ENCODE data around the gene MTCH2. TPM values are rescaled to one million over a fixed set of nuclear protein-coding genes. Genes with fewer than 3 reads are reported as not detected.

MTCH2 gene
- total RNA-seq, 1 experiment from 2014 or later, result 230 TPM

- DNase-seq (ENCODE audit: low read depth, low spot score), result no peak
- peak; percentile 24; the same call in 1 of the 2 replicates for ATAC-seq
- ChIA-PET CTCF (no interaction called here), POLR2A (no interaction called here)
- Histone ChIP-seq H3K9me3 (ENCODE audit: control insufficient read depth, insufficient read depth, low read depth, low read length) (no peaks in the 10 kb centered on the region), H3K36me3 (ENCODE audit: control insufficient read depth, insufficient read depth, low read length) (peaks cover 9% of the 10 kb centered on the region), H3K4me1 (ENCODE audit: control insufficient read depth, insufficient read depth, low read length) (no peaks in the 10 kb centered on the region), H3K27ac (ENCODE audit: low read length) (no peak within 1 kb of the TSS), H3K4me3 (ENCODE audit: low read depth in 2 of 2, low read length in 2 of 2) (no peak within 1 kb of the TSS), H3K27me3 (ENCODE audit: control insufficient read depth, insufficient read depth, low read length) (no peaks in the 10 kb centered on the region)
- no peak for TF ChIP-seq TCF7L2 (IDR thresholded peaks at IDR 0.05; ENCODE audit: low read depth, low read length)
- no peak for TF ChIP-seq SIN3A (IDR thresholded peaks at IDR 0.05; ENCODE audit: borderline replicate concordance, insufficient read depth, low read depth, low read length)
- no peak for TF ChIP-seq CTCF (IDR thresholded peaks at IDR 0.05)
- no TSS peak for BruUV-seq (replicated peaks)
- intact Hi-C loops (cut with micrococcal nuclease; ENCODE audit: unreplicated experiment) (no loop called here), in situ Hi-C loops (cut with HindIII; ENCODE audit: low pct_unique_long_range_greater_than_20kb, low sequenced_read_pairs) (no loop called here)
Measured at GRCh38 chr11:47586098-47586855, 56.1 kb downstream of the MTCH2 start, which contains the start of gene FAM180B. FAM180B (plus strand) TSS chr11:47586678; CDS start chr11:47586769, 91 bp downstream.

- Histone ChIP-seq H3K4me1 (ENCODE audit: control insufficient read depth, insufficient read depth, low read length) (peaks cover 6% of the 10 kb centered on the region), H3K27ac (ENCODE audit: low read length) (no peak overlapping the region), H3K36me3 (ENCODE audit: control insufficient read depth, insufficient read depth, low read length) (peaks cover 9% of the 10 kb centered on the region), H3K4me3 (ENCODE audit: low read depth in 2 of 2, low read length in 2 of 2) (no peak overlapping the region), H3K9me3 (ENCODE audit: control insufficient read depth, insufficient read depth, low read depth, low read length) (no peaks in the 10 kb centered on the region), H3K27me3 (ENCODE audit: control insufficient read depth, insufficient read depth, low read length) (no peaks in the 10 kb centered on the region)
- no TSS peak for BruUV-seq (replicated peaks)
- TF ChIP-seq CTCF (IDR thresholded peaks at IDR 0.05) (no peak), SIN3A (IDR thresholded peaks at IDR 0.05; ENCODE audit: borderline replicate concordance, insufficient read depth, low read depth, low read length) (no peak), TCF7L2 (IDR thresholded peaks at IDR 0.05; ENCODE audit: low read depth, low read length) (no peak), REST (IDR thresholded peaks at IDR 0.05; ENCODE audit: insufficient read depth in 1 of 2, low read depth in 2 of 2, low read length in 1 of 2) (no peak), POLR2AphosphoS5 (IDR thresholded peaks at IDR 0.05; ENCODE audit: low read depth, low read length) (no peak)
- ChIA-PET CTCF (no interaction called here), POLR2A (interaction anchor here (0.7 kb wide), 1 partner anchor 23 kb away, joined by 3 read pairs; no protein-coding TSS in a partner anchor)
- in situ Hi-C loops (cut with HindIII; ENCODE audit: low pct_unique_long_range_greater_than_20kb, low sequenced_read_pairs) (no loop called here), intact Hi-C loops (cut with micrococcal nuclease; ENCODE audit: unreplicated experiment) (no loop called here)
- ATAC-seq (no peak), DNase-seq (ENCODE audit: low read depth, low spot score) (no peak)
Measured at GRCh38 chr11:47583844-47584243, 58.5 kb downstream of the MTCH2 start.

All from Panc1 (cell line).